Activated CD4-positive, alpha-beta T cell treated with anti-CD3 and anti-CD28 coated beads, Interleukin-10, Interleukin-2, amounts not matched to agents 100 ng/mL and 50 ng/mL, durations not matched to agents 16 hours and 8 hours (primary cell): ENCODE measurements around the gene CKLF.
"Not testable (repeated sequence)": the region's sequence is repeated elsewhere in the genome, so short reads cannot be mapped to it uniquely, and the experiment has no call there.

Source experiments
- DNase-seq: peaks from one replicate; pipeline ENCODE4 v3.0.0-alpha.2; 2020

The CKLF gene

DNA sequence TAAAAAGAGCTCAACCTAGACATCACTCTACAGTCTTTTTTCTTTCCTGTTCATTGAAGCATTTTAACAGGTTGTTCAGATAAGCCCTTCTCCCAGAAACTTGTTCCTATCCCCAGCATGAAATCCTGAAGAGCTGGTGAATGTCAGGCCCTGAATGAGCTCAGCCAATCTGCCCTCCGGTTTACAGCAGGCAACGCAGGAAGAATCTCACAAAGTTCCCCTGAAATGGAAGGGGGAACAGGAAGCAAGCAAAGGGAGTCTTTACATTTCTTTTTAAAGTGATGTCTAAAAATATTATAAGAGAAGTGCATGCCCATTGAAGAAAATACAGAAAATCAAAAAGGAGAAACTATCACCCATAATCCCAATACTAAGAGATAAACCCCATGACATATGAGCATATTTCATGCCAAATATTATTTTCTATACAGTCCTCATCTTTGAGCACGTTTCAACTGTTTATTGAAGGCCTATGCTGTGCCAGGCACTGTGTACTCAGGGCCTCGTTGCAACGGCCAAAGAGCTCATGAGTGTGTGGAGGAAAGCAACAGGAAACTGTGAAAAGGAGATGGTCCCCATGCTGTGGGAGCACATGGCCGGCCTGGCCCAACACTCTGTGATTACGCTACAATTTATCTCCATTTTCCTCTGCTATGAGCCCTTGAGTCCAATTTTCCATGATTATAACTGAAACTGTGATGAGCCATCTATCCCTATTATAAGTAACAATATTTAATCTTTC, 8.2 kb upstream of the CKLF start:
- DNase-seq, result no peak

DNA sequence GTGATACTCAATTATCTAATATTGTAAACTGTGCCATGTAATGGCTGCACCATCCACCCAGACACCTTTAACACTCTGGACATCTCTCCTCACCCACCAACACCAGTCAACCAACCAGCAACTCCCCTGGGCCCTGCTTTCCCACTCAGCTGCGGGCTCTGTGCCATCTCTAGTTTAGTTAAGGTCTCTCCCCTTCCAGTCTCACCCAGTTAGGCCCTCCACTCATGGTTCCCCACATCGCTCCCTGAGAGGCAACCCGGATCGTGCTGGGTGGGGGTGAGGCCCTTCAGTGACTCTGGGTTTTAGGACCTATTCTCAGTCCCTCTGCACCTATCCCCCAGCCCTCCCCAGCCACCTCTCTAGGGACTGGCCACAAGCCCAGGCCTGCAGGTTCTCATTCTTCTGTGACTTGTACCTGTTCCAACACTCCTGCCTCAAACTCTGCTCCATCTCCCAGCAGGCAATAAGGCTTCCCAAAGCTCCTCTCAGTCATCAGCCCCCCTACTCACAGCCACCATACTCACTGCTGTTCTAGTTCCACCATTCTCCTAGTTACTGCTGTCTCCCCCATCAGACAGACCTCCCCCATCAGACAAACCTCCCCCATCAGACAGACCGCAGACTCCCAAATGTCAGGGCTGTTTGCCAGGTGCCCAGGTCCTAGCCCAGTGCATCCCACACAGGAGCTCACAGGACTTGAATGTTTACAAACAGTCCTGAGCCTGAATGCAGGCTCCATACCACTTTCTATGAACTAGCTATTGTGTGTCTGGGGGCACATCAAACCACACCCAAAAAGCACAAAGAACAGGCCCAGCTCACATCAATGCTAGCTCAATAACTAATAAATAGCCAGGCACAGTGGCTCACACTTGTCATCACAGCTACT, 5.0 kb upstream of the CKLF start:
- DNase-seq, result no peak

DNA sequence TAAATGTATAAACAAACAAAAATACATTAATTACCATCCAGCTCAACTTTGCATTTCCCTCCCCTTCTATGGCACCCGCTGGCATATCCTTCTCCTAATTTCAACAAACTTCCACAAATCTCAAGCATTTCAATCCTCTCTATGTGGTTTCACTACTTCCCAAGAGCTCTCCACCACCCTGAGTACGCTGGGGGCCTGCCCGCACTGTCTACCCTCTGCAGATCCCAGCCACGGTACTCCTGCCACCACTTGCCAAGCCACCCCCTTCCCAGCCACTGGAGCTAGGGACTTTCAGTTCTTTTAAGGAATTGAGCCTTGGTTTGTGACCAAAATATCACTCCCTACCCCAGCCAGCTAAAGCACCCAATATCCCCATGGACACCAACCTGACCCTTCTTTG, 4.3 kb upstream of the CKLF start:
- DNase-seq, result no peak

DNA sequence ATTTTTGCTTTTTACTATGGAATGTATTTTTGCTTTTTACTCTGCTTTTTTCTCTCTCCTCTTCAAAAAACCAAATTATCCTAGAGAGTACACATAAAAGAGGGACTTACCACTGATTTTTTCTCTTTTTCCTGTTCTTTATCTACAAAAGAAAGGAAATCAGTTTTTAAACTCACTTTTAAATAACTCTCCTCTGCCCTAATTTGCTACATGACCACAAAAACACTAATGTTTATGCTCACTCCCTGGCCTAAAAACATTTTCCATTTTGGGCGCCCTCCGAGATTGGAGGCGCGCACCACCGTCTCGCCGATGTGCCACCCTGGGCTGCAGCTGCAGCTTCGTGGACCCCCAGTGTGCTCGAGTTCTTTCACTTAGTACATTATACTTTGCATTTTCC, 3.5 kb upstream of the CKLF start:
- DNase-seq, result no peak

DNA sequence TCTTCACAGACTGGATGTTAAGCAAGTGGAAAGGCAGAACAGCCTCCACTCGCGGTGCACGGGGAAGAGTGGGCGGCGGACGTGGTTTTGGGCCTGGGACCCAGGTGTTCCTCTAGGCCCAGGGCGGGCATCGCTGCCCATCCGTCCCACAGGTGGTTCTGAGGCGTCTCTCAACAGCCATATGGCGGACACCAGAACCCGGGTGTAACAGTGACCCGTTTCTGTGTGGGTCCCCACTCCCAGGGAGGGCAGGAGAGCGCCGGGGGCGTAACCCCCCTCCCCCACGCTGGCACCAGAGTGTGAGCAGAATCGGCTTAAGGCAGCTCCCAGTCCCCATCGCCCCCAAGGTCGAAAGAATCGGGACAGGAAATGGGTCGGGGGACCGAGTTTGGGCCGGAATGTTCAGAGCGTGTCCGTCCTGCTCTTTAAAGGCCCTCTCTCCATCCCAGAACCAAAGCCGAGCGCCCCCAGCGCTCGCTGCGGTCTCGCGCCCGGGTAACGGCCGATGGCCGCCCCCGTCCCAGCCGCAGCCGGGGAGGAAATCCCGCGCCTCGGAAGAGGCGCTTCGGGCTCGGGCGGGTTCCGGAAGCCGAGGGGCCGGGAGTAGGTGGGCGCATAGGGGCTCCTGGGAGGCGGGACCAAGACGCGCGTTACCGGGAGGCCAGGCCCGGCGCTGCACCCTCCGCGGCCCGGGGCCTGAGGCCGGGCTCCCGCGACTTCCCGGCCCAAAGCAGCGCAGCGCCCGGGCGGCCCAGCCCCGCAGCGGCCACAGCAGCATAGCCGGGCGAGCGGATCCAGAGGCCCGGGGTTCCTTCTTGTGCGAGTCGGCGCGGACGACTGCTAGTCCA, 2.9 kb upstream of the CKLF start, which contains the start of gene TK2:
TK2 (minus strand) TSS at position 839 of the 848 bp plus-strand sequence; CDS start at position 778, 61 bp downstream.
- peak; percentile 76 for DNase-seq

DNA sequence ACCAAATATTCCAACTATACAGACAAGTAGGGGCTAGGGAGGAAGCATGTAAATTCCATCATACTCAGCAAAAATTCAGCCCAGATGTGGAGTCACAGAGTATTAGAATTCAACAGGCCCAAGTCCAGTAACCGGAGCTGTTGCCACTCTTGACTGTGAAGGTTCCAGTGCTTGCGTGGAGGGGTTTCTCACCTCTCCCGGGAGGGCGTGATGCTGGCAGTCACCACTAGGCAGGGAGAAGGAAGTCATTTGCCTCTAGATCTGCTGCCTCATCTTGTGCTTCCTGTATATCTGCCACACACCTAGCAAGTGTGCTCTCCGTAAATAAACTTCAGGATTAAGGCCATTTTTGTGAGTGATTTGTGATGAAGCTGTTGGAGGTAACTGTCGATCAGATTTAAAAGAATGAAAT, 1.0 kb upstream of the CKLF start:
- peak; percentile 87 for DNase-seq

DNA sequence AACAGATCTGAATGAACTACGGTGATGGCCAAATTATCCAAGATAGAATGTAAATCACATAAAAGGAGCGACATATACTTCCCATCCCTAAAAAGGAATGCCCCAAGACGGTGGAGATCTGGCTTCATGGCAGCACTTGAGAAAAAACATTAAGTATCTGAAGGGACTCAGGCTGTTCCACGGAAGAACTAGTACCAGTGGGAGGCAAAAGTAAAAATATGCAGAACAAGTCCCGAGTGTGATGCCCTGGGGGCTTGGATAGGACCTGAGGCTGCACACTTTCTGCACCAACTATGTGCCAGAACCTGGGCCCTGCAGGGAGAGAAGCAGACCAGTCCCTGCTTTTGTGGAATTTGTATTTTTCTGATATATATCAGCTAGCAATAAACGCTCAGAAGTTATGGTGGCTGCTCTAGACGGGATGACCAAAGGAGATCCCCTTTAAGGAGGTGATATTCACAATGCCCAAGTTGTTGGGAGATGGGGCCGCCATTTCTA, 539 bp upstream of the CKLF start:
- no peak for DNase-seq

DNA sequence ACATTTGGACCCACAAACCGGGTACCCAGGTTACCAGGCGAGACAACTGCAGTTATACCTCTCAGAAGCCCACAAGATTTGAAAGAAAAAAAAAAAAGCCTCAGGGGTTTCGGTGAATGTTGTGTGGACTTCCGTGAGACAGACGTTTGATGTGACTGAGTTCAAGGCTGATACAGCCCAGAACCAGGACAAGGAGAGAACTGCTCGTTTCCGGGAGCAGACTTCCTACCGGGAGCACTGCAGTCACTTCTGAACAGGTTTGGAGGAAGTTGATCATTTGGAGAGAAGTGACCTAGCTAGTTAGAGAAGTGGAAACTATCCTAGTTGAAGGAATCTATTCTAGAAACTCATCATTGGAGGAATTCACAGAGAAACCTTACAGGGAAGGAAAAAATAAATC, 847 bp downstream of the CKLF start:
- peak; percentile 44 for DNase-seq

DNA sequence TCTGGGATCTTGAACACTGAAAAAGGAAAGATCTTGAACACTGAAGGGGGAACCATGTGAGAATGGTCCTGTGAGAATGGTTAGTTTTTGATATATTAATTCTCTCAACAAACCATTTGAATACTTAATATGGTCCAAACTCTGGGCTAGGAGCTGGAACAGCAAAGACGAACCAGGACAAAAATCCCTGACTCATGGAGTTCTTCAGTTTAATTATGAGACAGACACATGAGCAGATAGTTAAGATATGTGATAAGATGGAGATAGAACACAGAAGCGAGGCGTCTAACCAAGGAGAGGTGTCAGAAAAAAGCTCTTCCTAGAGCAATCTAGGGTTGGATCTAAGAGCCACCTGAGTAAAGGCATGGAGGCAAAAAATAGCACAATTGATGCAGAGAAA, 1.6 kb downstream of the CKLF start:
- no peak for DNase-seq

DNA sequence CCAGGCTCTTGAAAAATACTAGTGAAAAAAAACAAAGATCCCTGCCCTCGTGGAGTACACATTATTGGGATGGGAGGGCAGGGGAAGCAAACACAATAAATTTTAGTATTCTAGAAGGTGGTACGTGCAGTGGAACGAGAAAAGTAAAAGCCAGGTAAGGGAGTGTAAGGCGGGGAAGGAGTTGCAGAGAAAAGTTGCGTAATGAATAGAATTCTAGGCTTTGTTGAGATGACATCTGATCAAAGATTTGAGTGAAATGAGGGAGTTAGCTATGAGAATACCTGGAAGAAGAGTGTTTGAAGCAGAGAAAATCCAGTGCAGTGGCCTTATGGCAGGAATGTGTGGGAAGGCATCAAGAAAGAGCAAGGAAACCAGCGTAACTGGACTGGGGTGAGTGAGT, 2.1 kb downstream of the CKLF start:
- DNase-seq, result no peak

DNA sequence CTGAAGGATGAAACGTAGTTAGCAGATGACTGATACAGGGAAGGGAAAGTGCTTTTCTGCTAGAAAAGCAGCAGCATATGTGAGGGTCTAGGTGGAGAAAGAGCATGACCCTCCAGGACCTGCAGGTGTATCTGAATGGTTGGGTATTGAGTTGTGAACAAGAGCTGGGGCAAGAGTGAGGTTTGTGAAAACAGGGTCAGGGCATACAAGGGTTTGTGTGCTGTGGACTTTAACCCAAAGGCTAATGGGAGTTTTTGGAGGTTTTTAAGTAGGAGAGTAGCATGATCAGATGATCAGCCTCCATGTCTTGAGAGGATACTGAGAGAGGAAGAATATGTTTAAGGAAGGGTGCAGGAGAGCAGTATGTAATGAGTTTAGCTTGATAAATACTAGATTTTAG, 7.7 kb downstream of the CKLF start:
- no peak for DNase-seq

DNA sequence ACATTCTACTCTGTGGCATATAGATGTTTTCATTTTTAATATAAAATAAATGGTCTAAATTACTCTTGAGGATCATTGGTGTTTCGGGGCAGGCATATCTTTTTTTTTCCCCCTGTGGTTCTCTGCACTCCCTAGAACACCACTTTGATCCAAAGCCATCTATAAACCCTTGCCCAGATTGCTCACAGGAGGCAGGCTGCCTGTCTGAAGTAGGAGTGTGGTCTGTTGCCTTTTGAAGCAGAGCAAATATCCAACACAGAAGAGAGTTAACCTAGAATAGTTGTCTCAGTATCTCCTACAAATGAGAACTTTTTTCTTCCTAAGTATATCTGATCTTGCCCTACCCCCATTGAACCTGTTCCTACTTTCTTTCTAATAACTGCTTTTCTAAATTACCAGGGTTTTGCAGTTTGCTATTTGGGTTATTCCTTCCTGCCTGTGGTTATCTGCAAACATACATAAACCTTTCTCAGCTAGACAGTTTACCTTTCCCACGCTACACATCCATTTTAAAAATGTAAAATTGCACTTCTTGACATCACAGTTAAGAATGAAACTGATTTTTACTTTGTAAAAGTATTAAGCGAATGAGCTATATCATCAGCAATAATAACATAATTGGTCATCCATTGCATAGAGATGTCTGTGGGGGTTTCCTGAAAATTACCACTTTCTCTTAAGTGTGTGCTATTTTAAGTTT, 9.2 kb downstream of the CKLF start:
- no peak for DNase-seq

DNA sequence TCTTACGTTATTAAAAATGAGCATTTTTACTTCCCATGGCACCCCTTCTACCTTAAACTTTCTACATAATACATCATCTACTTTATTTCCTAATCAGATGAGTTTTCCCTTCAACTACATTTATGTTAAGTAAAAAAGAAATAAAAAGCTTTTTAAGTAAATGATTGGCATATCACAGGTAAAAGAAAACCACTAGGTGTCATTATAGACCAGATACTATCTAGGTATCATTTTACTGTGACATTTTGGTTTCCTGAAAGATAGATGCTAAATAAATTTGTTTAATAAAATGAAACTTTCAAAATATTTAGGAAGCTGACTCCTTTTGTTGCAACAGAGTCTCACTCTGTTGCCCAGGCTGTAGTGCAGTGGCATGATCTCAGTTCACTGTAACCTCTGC, 10.0 kb downstream of the CKLF start:
- no peak for DNase-seq

DNA sequence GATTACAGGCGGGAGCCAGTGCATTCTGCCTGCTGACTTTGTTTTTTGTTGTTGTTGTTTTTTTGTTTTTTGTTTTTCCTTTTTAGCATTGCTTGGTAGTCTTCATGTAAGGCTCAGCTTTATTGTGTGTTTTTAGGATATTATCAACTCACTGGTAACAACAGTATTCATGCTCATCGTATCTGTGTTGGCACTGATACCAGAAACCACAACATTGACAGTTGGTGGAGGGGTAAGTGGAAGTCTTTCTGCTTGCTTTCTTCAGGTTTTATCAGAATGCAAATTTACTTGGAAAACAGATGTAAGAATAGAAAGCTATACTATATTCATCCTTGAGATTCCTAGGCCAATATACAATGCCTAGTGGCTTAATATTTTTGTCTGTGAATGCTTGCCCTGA, 10.6 kb downstream of the CKLF start:
- DNase-seq, result no peak

DNA sequence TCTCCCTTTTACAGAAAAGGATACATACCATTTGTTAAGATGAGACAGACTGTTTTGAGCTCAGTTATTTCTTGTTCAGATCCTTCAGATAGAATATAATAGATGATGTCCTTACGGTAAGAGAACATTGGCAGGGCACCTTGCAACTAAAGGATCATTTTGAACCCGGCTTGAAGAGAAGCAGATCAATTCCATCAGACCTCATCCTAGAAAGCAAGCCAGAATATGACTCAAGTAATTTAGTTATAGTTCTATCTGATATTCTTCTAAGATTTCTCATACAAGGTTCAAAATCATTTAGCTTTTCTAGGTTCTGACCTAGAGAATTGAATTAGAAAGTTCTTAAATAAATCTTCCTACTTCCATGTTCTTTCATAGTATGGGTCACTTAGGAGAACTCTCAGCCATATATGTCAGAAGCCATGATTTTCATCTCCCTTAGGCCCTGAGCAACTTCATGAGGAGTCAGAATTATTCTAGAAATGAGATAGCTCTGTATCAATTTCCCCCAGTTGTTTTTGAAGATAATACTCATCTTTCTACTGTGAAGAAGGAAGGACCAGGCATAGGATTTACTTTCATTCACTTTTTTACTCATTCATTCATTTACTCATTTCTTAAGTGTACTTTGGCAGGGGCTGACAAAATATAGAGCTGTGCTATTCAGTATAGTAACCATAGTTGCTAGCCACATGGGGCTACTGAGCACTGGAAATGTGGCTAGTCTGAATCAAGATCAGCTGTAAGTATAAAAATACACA, 11.4 kb downstream of the CKLF start:
- peak; percentile 89 for DNase-seq

DNA sequence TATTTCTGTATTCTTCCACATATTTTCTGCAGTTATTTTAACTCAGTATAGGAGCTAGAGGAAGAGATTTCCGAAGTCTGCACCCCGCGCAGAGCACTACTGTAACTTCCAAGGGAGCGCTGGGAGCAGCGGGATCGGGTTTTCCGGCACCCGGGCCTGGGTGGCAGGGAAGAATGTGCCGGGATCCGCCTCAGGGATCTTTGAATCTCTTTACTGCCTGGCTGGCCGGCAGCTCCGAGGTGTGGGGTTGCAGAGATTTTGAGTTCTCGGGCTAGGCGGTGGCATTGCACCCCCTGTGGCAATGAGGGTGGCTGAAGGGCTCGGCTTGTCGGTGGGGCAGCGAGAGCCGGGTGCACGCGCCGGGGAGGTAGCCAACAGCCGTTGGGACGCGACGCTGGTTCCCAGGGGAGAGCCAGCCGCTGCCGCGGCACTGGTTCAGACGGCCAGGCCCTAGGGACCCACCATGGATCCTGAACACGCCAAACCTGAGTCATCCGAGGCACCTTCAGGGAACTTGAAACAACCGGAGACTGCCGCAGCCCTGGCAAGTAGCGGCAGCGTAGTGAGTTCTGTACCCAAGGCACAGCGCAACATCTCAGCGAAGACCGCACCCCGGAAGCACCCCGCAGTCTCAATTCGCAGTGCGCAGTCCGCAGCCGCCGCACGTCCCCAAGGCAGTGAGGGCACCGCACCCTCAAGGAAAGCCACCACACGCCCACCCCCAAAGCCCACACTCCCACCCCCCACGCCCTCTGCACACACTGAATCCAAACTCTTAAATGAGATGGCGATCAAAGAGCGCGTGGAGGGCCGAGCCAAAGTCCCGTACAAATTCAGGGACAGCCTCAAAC, 13.9 kb downstream of the CKLF start, which contains the start of gene CMTM1:
CMTM1 (plus strand) TSS at position 389 of the 851 bp plus-strand sequence; CDS start at position 464, 75 bp downstream.
- DNase-seq, result no peak

DNA sequence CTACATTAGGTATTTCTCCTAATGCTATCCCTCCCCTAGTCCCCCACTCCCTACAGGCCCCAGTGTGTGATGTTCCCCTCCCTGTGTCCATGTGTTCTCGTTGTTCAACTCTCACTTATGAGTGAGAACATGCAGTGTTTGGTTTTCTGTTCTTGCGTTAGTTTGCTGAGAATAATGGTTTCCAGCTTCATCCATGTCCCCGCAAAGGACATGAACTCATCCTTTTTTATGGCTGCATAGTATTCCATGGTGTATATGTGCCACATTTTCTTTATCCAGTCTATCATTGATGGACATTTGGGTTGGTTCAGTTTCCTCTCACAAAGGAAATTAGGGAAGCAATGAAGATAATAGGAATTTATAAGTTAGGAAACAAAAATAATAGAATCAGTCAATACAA, 14.9 kb downstream of the CKLF start:
- DNase-seq, result not testable (repeated sequence)

DNA sequence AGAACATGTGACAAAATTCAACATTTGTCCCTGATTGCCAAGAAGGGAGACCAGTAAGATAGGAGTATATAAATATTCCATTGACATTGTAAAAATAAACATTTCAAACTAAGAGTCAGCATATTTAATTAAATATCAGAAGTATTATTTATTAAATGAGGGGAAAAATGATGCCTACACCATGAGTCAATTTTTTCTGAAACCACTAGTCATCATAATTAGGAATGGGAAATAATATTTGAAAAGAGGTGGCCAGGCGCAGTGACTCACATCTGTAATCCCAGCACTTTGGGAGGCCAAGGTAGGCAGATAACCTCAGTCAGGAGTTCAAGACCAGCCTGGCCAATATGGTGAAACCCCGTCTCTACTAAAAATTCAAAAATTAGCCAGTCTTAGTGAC, 16.0 kb downstream of the CKLF start:
- DNase-seq, result no peak

DNA sequence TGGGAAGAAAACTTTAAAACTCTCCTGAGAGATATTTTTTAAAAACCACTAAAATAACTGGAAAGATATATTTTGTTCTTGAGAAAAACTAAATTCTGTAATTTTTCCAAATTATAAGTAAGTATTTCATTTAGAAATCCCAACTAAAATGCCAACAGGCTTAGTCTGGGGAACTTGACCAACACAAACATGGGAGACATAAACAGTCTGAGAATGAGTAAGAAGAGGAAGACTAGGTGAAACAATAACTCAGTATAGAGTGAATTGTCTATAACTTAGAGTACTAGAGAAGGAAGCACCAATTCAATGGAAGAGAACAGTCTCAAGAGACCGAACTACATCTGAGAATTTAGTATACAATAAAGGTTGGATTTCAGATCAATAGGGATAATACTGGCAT, 16.8 kb downstream of the CKLF start:
- DNase-seq, result no peak

DNA sequence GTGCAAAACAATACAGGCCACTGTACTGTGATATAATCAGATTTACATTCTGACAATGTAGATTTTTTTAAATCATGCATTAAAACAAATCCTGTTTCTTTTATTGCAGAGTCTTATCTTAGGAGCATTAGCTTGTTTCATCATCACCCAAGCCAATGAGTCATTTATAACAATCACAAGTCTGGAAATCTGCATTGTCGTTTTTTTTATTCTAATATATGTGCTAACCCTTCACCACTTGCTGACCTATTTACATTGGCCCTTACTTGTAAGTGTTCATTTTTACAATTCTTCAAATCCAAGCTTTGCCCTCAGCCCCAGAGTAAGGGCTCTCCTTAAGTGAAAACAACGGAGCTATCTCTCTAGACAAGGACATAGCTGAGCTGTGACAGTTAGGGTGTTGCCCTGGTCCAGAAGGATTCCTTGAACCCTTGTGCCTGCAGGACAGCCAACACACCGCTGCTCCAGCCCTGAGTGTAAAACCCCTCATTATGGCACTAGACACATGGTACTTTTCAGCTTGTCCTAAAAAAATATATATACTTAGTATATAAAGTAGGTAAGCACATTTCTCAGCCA, 17.5 kb downstream of the CKLF start:
- DNase-seq, result no peak
